ENCODE results near the gene PLCL1. TPM values are rescaled to one million over a fixed set of nuclear protein-coding genes. Genes with fewer than 3 reads are reported as not detected.

PLCL1 gene
- total RNA-seq, 1 experiment from 2014 or later = 1.6 TPM

GRCh38 chr2:197939787-197940186 lies 135.4 kb downstream of the PLCL1 start:
- no peaks in the 10 kb centered on the region for H3K36me3 Mint-ChIP-seq (ENCODE audit: insufficient read depth, unreplicated experiment)
- intact Hi-C loops (cut with micrococcal nuclease; ENCODE audit: unreplicated experiment) = no loop called here
- no peak for TF ChIP-seq CTCF (IDR thresholded peaks at IDR 0.05; ENCODE audit: insufficient read depth in 1 of 2, low read depth in 1 of 2, low read length in 1 of 2, severe bottlenecking in 1 of 2, unreplicated experiment in 1 of 2)

GRCh38 chr2:197940382-197940781 lies 136.0 kb downstream of the PLCL1 start:
- Mint-ChIP-seq H3K4me1 (ENCODE audit: low read depth, unreplicated experiment) (no peaks in the 10 kb centered on the region), H3K4me3 (ENCODE audit: unreplicated experiment) (no peak overlapping the region), H3K36me3 (ENCODE audit: insufficient read depth, unreplicated experiment) (no peaks in the 10 kb centered on the region), H3K27ac (ENCODE audit: unreplicated experiment) (no peak overlapping the region), H3K27me3 (ENCODE audit: insufficient read depth, unreplicated experiment) (peaks cover 8% of the 10 kb centered on the region), H3K9me3 (ENCODE audit: unreplicated experiment) (peaks cover 9% of the 10 kb centered on the region)
- ChIA-PET CTCF (no interaction called here), POLR2A (no interaction called here)
- Histone ChIP-seq H3K4me1 (no peaks in the 10 kb centered on the region), H3K27me3 (replicated peaks; ENCODE audit: control insufficient read depth, insufficient read depth, low read length) (no peaks in the 10 kb centered on the region), H3K4me3 (ENCODE audit: low read depth, low read length) (no peak overlapping the region), H3K9me3 (no peaks in the 10 kb centered on the region), H3K36me3 (ENCODE audit: control insufficient read depth, insufficient read depth, low read length) (no peaks in the 10 kb centered on the region)
- BruUV-seq (replicated peaks) = no TSS peak
- DNase-seq = no peak
- intact Hi-C loops (cut with micrococcal nuclease; ENCODE audit: unreplicated experiment) = no loop called here
- TF ChIP-seq CTCF (IDR thresholded peaks at IDR 0.05; ENCODE audit: insufficient read depth in 1 of 2, low read depth in 1 of 2, low read length in 1 of 2, severe bottlenecking in 1 of 2, unreplicated experiment in 1 of 2) = no peak

More at GRCh38 chr2:197939787-197940186, 135.4 kb downstream of the PLCL1 start:
- peaks cover 8% of the 10 kb centered on the region for H3K27me3 Mint-ChIP-seq (ENCODE audit: insufficient read depth, unreplicated experiment)
- ChIA-PET CTCF (no interaction called here), POLR2A (no interaction called here)
- no peaks in the 10 kb centered on the region for H3K27me3 ChIP-seq (replicated peaks; ENCODE audit: control insufficient read depth, insufficient read depth, low read length)
- no peak overlapping the region for H3K4me3 Mint-ChIP-seq (ENCODE audit: unreplicated experiment)
- no peaks in the 10 kb centered on the region for H3K9me3 ChIP-seq
- H3K27ac Mint-ChIP-seq (ENCODE audit: unreplicated experiment) = no peak overlapping the region
- no peaks in the 10 kb centered on the region for H3K36me3 ChIP-seq (ENCODE audit: control insufficient read depth, insufficient read depth, low read length)
- peaks cover 9% of the 10 kb centered on the region for H3K9me3 Mint-ChIP-seq (ENCODE audit: unreplicated experiment)
- no peak overlapping the region for H3K4me3 ChIP-seq (ENCODE audit: low read depth, low read length)
- BruUV-seq (replicated peaks) = no TSS peak
- H3K4me1 ChIP-seq = no peaks in the 10 kb centered on the region
- no peak for DNase-seq
- H3K4me1 Mint-ChIP-seq (ENCODE audit: low read depth, unreplicated experiment) = no peaks in the 10 kb centered on the region

- Mint-ChIP-seq H3K27ac (ENCODE audit: unreplicated experiment) (no peak overlapping the region), H3K9me3 (ENCODE audit: unreplicated experiment) (peaks cover 9% of the 10 kb centered on the region), H3K4me3 (ENCODE audit: unreplicated experiment) (no peak overlapping the region), H3K4me1 (ENCODE audit: low read depth, unreplicated experiment) (no peaks in the 10 kb centered on the region), H3K36me3 (ENCODE audit: insufficient read depth, unreplicated experiment) (no peaks in the 10 kb centered on the region), H3K27me3 (ENCODE audit: insufficient read depth, unreplicated experiment) (peaks cover 8% of the 10 kb centered on the region)
- no TSS peak for BruUV-seq (replicated peaks)
- intact Hi-C loops (cut with micrococcal nuclease; ENCODE audit: unreplicated experiment) = no loop called here
- ChIA-PET POLR2A (no interaction called here), CTCF (no interaction called here)
- no peaks in the 10 kb centered on the region for H3K9me3 ChIP-seq
- H3K4me1 ChIP-seq = no peaks in the 10 kb centered on the region
- no peak overlapping the region for H3K4me3 ChIP-seq (ENCODE audit: low read depth, low read length)
- TF ChIP-seq CTCF (IDR thresholded peaks at IDR 0.05; ENCODE audit: insufficient read depth in 1 of 2, low read depth in 1 of 2, low read length in 1 of 2, severe bottlenecking in 1 of 2, unreplicated experiment in 1 of 2) = no peak
- no peak for DNase-seq
- no peaks in the 10 kb centered on the region for H3K27me3 ChIP-seq (replicated peaks; ENCODE audit: control insufficient read depth, insufficient read depth, low read length)
- H3K36me3 ChIP-seq (ENCODE audit: control insufficient read depth, insufficient read depth, low read length) = no peaks in the 10 kb centered on the region
Observed at GRCh38 chr2:197941715-197942114, 137.3 kb downstream of the PLCL1 start.
